GM12878 (cell line): ENCODE measurements around the gene GALNT6. TPM values are rescaled to one million over a fixed set of nuclear protein-coding genes. Genes with fewer than 3 reads are reported as not detected.

Experiments
- ATAC-seq: fragments of 200-7000 bp; cut with Tn5 transposase; 3 replicates; pipeline ENCODE4 v1.9.1; 2020; ENCODE audit warnings: mild to moderate bottlenecking, moderate library complexity
- BruUV-seq: library from RNA; stranded (reverse); fragments of 400-500 nt; replicated peaks from 2 replicates; lab custom pipeline; 2021; lab: Mats Ljungman, UMichigan
- CTCF ChIA-PET: fragments of 300-600 bp; sonication (Branson Sonifier 250); formaldehyde crosslinking; extraction: SDS; loops from one replicate; lab custom pipeline; 2021; ENCODE audit warnings: inconsistent platforms; lab: Yijun Ruan, JAX
- POLR2A ChIA-PET: fragments of 350-600 bp; formaldehyde crosslinking; extraction: SDS; loops from one replicate; lab custom pipeline; 2021; ENCODE audit warnings: inconsistent platforms; lab: Charles Lee
- RAD21 ChIA-PET: fragments of 300-600 bp; sonication (Branson Sonifier 250); formaldehyde crosslinking; loops from one replicate; lab custom pipeline; 2023; ENCODE audit warnings: antibody characterized with exemption; ENCODE audit not compliant: unreplicated experiment; lab: Charles Lee
- SMC1A ChIA-PET: fragments of 300-600 bp; sonication (Branson Sonifier 250); formaldehyde crosslinking; loops from one replicate; lab custom pipeline; 2023; ENCODE audit not compliant: unreplicated experiment, uncharacterized antibody; lab: Charles Lee
- DNase-seq: peaks from one replicate; pipeline ENCODE4 v3.0.0-alpha.2; 2011; ENCODE audit warnings: low read depth, low spot score
- FAIRE-seq: peaks from 3 replicates; lab custom pipeline; 2011; peaks lifted over from hg19 to GRCh38; lab: Jason Lieb, UNC
- H2AFZ ChIP-seq: 2 replicates; pipeline ENCODE4 v1.6.0; 2011; ENCODE audit warnings: low read depth, low read length, control low read depth; ENCODE audit not compliant: control insufficient read depth
- H3K27ac ChIP-seq: 2 replicates; pipeline ENCODE4 v1.5.1; 2011; ENCODE audit warnings: control low read depth; ENCODE audit not compliant: control insufficient read depth, insufficient read depth
- H3K27me3 ChIP-seq, 2 experiments: replicated peaks in 1 of 2; 2 replicates each; pipeline versions ENCODE4 v1.6.0 to v1.6.1; 2011; ENCODE audit warnings: low read length in 1 of 2; ENCODE audit not compliant: control insufficient read depth in 2 of 2, insufficient read depth in 2 of 2
- H3K36me3 ChIP-seq, 2 experiments: 2 replicates each; pipeline ENCODE4 v1.5.1; 2011; ENCODE audit warnings: low read length in 1 of 2; ENCODE audit not compliant: control insufficient read depth in 2 of 2, insufficient read depth in 2 of 2
- H3K4me1 ChIP-seq: 2 replicates; pipeline ENCODE4 v1.6.1; 2011; ENCODE audit warnings: mild to moderate bottlenecking, low read length, moderate library complexity, mixed read lengths; ENCODE audit not compliant: control insufficient read depth, insufficient read depth
- H3K4me2 ChIP-seq: 2 replicates; pipeline ENCODE4 v1.6.0; 2011; ENCODE audit warnings: control low read depth; ENCODE audit not compliant: control insufficient read depth, insufficient read depth
- H3K4me3 ChIP-seq: fragments of 200-600 bp; sonication (generic); 2 replicates; pipeline ENCODE4 v1.5.1; 2016
- H3K79me2 ChIP-seq: 2 replicates; pipeline ENCODE4 v1.6.0; 2011; ENCODE audit warnings: low read length; ENCODE audit not compliant: control insufficient read depth, insufficient read depth
- H3K9ac ChIP-seq: 2 replicates; pipeline ENCODE4 v1.8.0; 2011; ENCODE audit warnings: low read length, control low read depth, mixed read lengths; ENCODE audit not compliant: control insufficient read depth, insufficient read depth
- H3K9me3 ChIP-seq: replicated peaks from 3 replicates; pipeline ENCODE4 v1.5.1; 2011; ENCODE audit warnings: mild to moderate bottlenecking, low read length; ENCODE audit not compliant: control insufficient read depth, insufficient read depth
- H4K20me1 ChIP-seq: 2 replicates; pipeline ENCODE4 v1.6.0; 2011; ENCODE audit not compliant: control insufficient read depth, insufficient read depth
- BRCA1 ChIP-seq: IDR thresholded peaks from 2 replicates; pipeline ENCODE4 v1.6.1; 2011; ENCODE audit warnings: low read depth, low read length, improper control_type of control experiment
- CEBPZ ChIP-seq: fragments of 150-350 bp; IDR thresholded peaks from 2 replicates; pipeline ENCODE4 v1.6.1; 2016; ENCODE audit warnings: low read depth, low read length
- CTCF ChIP-seq, 3 experiments: IDR thresholded peaks in 2 of 3; conservative IDR thresholded peaks in 1 of 3; 2 replicates each; pipeline ENCODE4 v1.5.1; 2011; ENCODE audit warnings: low read depth in 3 of 3, low read length in 3 of 3, mild to moderate bottlenecking in 3 of 3, control low read depth in 2 of 3, moderate library complexity in 2 of 3, inconsistent platforms in 1 of 3, mixed read lengths in 1 of 3; ENCODE audit not compliant: control insufficient read depth in 2 of 3, insufficient read depth in 1 of 3; ENCODE audit errors: extremely low read depth in 1 of 3
- HDAC6 ChIP-seq: fragments of 200-600 bp; sonication (generic); IDR thresholded peaks from one replicate; pipeline ENCODE4 v1.8.0; 2017; ENCODE audit warnings: antibody characterized with exemption; ENCODE audit not compliant: unreplicated experiment
- JUNB ChIP-seq: IDR thresholded peaks from 2 replicates; pipeline ENCODE4 v1.6.1; 2016; ENCODE audit warnings: antibody characterized with exemption, mild to moderate bottlenecking
- MTA3 ChIP-seq: IDR thresholded peaks from 2 replicates; pipeline ENCODE4 v1.6.1; 2012; ENCODE audit warnings: low read length, inconsistent platforms, borderline replicate concordance
- NFYA ChIP-seq: IDR thresholded peaks from 2 replicates; pipeline ENCODE4 v1.6.1; 2011; ENCODE audit warnings: low read depth, mild to moderate bottlenecking, low read length, improper control_type of control experiment, borderline replicate concordance
- POLR2AphosphoS2 ChIP-seq: IDR thresholded peaks from 2 replicates; pipeline ENCODE4 v1.6.1; 2011; ENCODE audit warnings: low read depth, mild to moderate bottlenecking, low read length, improper control_type of control experiment, moderate library complexity
- RAD51 ChIP-seq: fragments of 450-650 bp; IDR thresholded peaks from 2 replicates; pipeline ENCODE4 v1.6.1; 2016; ENCODE audit warnings: moderate library complexity, mild to moderate bottlenecking, inconsistent platforms
- RBBP5 ChIP-seq: fragments of 200-600 bp; sonication (generic); conservative IDR thresholded peaks from 2 replicates; pipeline ENCODE4 v1.6.1; 2016
- TCF12 ChIP-seq: IDR thresholded peaks from 2 replicates; pipeline ENCODE4 v1.6.1; 2011; ENCODE audit warnings: low read depth, mild to moderate bottlenecking, low read length
- ZNF24 ChIP-seq: fragments of 450-650 bp; IDR thresholded peaks from 2 replicates; pipeline ENCODE4 v1.6.1; 2017; ENCODE audit warnings: antibody characterized with exemption, mild to moderate bottlenecking
- in situ Hi-C: fragments of 300-500 bp; cut with MboI; formaldehyde crosslinking; loops from 9 replicates; pipeline ENCODE4 v1.14.3; 2018; ENCODE audit warnings: mixed read lengths
- intact Hi-C: fragments of 100-400 bp; cut with micrococcal nuclease; formaldehyde crosslinking; loops from one replicate; pipeline ENCODE4 v1.14.2; 2022; ENCODE audit not compliant: unreplicated experiment
- polyA plus RNA-seq, 11 experiments: library from polyadenylated mRNA; depleted of rRNA in 4 of 11; unstranded in 6 of 11; stranded (reverse) in 5 of 11; fragments of >200 nt; fragmentation: Nextera tagmentation in 4 of 11; fragmentation: Illumina TruSeq in 1 of 11; extraction: Ambion mirVana in 4 of 11; extraction: Trizol in 1 of 11; gene quantifications; 1 replicate in 1 of 11; 2 replicates in 10 of 11; pipeline versions ENCODE4 v1.2.1 to v1.2.3, GENCODE V29; 2011 to 2016; ENCODE audit warnings: inconsistent platforms in 2 of 11, missing spikeins in 2 of 11, low read depth in 1 of 11
- total RNA-seq, 4 experiments: library from RNA; depleted of rRNA in 3 of 4; stranded (reverse); fragments of >200 nt in 3 of 4; fragmentation: Illumina TruSeq in 1 of 4; extraction: Trizol in 1 of 4; gene quantifications; 2 replicates each; pipeline versions ENCODE4 v1.2.1 to v1.2.3, GENCODE V29; 2013 to 2021
- TF ChIP-seq, protein P1 (sequence below): fragments of 450-650 bp; formaldehyde crosslinking; IDR thresholded peaks from 2 replicates; pipeline ENCODE4 v1.4.0; 2022; ENCODE audit warnings: mild to moderate bottlenecking, moderate library complexity

Gene GALNT6
- total and polyA plus RNA-seq, 10 of the 15 experiments (the other 5 are each of a cell fraction or from before 2014, with no cell fraction given): 6.6 to 40.4 (median 23.7) TPM

DNA sequence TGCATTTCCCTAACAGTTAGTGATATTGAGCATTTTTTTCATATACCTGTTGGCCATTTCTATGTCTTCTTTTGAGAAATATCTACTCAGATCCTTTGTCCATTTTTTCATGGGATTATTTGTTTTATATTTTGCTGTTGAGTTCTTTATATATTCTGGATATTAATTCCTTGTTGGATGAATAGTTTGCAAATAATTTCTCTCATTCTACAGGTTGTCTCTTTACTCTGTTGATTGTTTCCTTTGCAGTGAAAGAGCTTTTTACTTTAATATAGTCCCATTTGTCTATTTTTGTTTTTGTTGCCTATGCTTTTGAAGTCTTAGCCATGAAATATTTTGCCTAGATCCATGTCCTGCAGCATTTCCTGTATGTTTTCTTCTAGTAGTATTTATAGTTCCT lies 21.9 kb upstream of the GALNT6 start:
- FAIRE-seq (no peak), ATAC-seq (no peak), DNase-seq (no peak)
- H3K4me2 ChIP-seq: no peak overlapping the region
- H3K4me3 ChIP-seq: no peak overlapping the region
- no peaks in the 10 kb centered on the region for H3K4me1 ChIP-seq
- H3K9ac ChIP-seq: no peak overlapping the region
- H3K79me2 ChIP-seq: no peaks in the 10 kb centered on the region
- intact Hi-C loops: no loop called here
- ChIA-PET RAD21 (no interaction called here), POLR2A (no interaction called here), CTCF (interaction anchor here (0.5 to 1.2 kb wide), 2 partner anchors 45 to 865 kb away, joined by 3 to 6 read pairs; no protein-coding TSS in a partner anchor), SMC1A (no interaction called here)
- H3K36me3 ChIP-seq: no peaks in the 10 kb centered on the region
- no peak overlapping the region for H3K27ac ChIP-seq
- H3K27me3 ChIP-seq: no peaks in the 10 kb centered on the region
- no peaks in the 10 kb centered on the region for H4K20me1 ChIP-seq
- no TSS peak for BruUV-seq
- in situ Hi-C loops: no loop called here
- no peaks in the 10 kb centered on the region for H3K9me3 ChIP-seq
- TF ChIP-seq MTA3: no peak
- TF ChIP-seq RAD51: no peak
- TF ChIP-seq, protein P1, sequence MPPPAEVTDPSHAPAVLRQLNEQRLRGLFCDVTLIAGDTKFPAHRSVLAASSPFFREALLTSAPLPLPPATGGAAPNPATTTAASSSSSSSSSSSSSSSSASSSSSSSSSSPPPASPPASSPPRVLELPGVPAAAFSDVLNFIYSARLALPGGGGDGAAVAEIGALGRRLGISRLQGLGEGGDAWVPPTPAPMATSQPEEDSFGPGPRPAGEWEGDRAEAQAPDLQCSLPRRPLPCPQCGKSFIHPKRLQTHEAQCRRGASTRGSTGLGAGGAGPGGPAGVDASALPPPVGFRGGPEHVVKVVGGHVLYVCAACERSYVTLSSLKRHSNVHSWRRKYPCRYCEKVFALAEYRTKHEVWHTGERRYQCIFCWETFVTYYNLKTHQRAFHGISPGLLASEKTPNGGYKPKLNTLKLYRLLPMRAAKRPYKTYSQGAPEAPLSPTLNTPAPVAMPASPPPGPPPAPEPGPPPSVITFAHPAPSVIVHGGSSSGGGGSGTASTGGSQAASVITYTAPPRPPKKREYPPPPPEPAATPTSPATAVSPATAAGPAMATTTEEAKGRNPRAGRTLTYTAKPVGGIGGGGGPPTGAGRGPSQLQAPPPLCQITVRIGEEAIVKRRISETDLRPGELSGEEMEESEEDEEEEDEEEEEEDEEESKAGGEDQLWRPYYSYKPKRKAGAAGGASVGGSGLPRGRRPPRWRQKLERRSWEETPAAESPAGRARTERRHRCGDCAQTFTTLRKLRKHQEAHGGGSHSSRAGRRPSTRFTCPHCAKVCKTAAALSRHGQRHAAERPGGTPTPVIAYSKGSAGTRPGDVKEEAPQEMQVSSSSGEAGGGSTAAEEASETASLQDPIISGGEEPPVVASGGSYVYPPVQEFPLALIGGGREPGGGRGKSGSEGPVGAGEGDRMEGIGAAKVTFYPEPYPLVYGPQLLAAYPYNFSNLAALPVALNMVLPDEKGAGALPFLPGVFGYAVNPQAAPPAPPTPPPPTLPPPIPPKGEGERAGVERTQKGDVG: no peak
- no peak for TF ChIP-seq CTCF (IDR thresholded peaks at IDR 0.05 in 2 of 3, conservative IDR thresholded peaks at IDR 0.05 in 1 of 3; ENCODE audit: control insufficient read depth in 2 of 3, extremely low read depth in 1 of 3, insufficient read depth in 1 of 3, low read depth in 3 of 3, low read length in 3 of 3)
- TF ChIP-seq BRCA1: no peak
- TF ChIP-seq RBBP5: no peak
- no peak for TF ChIP-seq ZNF24
- TF ChIP-seq NFYA: no peak
- TF ChIP-seq JUNB: no peak
- no peak for TF ChIP-seq CEBPZ
- TF ChIP-seq TCF12: no peak
- TF ChIP-seq HDAC6: no peak
- no peak for TF ChIP-seq POLR2AphosphoS2
- H2AFZ ChIP-seq: no peak overlapping the region
